GM13976 (cell line): ENCODE results near the gene ZIC2.

Experiments used
- DNase-seq: peaks from one replicate; pipeline ENCODE4 v3.0.0; 2012; ENCODE audit warnings: low spot score
- in situ Hi-C: fragments of 300-500 bp; cut with MboI; formaldehyde crosslinking; loops from one replicate; pipeline ENCODE4 v1.12.0; 2022; ENCODE audit warnings: low sequenced_read_pairs, mixed read lengths, inconsistent platforms; ENCODE audit not compliant: unreplicated experiment
- TF ChIP-seq, protein P1 (sequence below): IDR thresholded peaks from 2 replicates; pipeline ENCODE4 v1.5.1; 2012; ENCODE audit warnings: borderline replicate concordance, mild to moderate bottlenecking; ENCODE audit not compliant: insufficient read depth; ENCODE audit errors: extremely low read depth, missing control alignments, control extremely low read depth

Gene ZIC2

DNA sequence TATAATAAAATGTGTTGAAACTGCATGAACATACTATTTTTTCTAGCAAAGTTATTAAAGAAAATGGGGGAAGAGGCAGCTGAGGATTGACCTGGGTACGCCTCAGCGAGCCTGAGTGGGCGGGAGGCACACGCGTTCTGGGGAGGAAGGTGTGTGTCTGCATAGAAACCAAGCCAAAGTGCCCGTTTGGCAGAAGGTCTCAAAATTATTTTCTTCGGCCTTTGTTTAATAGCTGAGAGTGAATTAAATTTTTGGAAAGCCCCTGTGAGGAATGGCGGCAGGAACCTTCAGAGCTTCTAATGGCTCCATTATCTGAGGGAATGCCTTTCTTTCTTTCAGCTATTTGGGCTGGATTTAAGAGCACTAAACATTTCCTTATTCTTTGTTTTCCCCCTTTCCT lies 5.2 kb downstream of the ZIC2 start:
- TF ChIP-seq, protein P1, sequence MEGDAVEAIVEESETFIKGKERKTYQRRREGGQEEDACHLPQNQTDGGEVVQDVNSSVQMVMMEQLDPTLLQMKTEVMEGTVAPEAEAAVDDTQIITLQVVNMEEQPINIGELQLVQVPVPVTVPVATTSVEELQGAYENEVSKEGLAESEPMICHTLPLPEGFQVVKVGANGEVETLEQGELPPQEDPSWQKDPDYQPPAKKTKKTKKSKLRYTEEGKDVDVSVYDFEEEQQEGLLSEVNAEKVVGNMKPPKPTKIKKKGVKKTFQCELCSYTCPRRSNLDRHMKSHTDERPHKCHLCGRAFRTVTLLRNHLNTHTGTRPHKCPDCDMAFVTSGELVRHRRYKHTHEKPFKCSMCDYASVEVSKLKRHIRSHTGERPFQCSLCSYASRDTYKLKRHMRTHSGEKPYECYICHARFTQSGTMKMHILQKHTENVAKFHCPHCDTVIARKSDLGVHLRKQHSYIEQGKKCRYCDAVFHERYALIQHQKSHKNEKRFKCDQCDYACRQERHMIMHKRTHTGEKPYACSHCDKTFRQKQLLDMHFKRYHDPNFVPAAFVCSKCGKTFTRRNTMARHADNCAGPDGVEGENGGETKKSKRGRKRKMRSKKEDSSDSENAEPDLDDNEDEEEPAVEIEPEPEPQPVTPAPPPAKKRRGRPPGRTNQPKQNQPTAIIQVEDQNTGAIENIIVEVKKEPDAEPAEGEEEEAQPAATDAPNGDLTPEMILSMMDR = no peak
- in situ Hi-C loops = no loop called here
- DNase-seq = no peak

DNA sequence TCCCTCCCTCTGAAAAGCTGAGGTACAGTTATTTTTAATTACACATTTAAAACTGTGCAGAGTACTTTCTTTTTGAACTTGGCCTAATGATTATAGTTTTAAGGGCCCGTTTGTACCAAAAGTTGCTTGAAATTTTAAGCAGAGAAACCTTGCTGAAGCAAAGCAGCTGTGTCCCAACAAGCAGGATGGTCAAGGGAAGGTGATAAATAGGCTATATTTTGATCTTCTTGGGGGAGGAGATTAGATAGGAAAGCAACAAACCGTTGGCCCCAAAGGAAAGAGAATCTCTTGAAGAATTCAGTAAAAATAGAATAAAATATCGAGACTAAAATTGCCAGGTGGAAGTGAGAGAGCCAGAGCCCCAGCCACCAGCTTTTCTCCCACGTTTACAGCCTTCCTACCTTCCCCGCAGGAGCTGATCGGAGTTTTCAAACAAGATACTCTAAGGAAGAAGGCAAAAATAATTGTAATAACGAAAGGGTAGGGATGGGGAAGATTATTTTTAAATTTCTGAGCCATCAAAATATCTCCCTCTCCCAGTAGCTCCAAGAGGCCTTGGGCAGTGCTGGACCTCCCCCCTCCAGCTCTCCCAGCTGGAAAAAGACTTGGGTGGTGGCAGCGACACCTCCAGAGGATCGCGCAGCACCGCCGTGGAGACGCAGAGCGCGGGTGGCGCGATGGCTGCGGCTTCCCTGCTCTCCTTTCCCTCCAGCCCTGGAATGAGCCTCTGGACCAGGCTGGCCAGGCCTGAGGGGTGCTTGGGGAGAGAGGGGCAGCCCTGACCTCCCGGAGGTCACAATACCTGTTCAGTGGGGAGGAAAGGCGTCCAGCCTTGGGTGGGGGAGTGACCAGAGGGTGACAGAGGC lies 5.8 kb downstream of the ZIC2 start:
- TF ChIP-seq, protein P1 = no peak
- in situ Hi-C loops = no loop called here
- no peak for DNase-seq

DNA sequence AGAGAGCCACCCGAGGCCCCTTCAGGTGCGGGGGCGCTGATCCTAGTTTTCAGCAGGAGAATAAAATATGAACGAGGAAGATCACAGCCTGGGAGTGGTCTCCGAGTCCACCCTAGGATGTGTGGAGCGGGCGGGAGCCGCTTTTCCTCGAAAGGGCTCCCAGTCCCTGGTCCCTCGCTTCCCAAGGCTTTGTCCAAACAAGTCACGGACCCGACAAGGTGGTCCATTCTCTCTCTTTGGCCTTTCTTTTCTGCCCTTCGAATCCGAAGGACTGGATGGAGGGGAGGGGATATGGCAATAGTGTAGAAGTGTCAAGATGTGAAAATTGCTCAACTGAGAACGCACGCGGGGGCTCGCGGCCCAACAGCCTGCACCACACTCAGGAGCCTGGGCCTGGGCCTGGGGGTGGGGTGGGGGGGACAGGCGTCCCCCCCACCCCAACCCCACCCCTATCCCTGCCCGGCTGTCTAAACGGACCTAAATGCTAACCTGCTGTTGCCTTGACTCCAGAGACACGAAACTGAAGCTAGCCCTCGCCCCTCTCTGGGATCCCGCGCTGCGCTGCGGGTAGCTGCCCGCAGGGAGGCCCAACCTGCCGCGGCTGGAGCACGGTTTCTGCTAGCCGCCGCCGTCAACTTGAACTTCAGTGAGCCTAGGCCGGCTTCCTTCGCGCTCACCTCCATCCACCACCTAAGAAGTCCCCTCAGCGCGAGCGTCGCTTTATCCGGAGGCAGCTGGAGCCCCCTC lies 7.1 kb downstream of the ZIC2 start:
- no peak for DNase-seq
- in situ Hi-C loops = no loop called here
- TF ChIP-seq, protein P1 = no peak

DNA sequence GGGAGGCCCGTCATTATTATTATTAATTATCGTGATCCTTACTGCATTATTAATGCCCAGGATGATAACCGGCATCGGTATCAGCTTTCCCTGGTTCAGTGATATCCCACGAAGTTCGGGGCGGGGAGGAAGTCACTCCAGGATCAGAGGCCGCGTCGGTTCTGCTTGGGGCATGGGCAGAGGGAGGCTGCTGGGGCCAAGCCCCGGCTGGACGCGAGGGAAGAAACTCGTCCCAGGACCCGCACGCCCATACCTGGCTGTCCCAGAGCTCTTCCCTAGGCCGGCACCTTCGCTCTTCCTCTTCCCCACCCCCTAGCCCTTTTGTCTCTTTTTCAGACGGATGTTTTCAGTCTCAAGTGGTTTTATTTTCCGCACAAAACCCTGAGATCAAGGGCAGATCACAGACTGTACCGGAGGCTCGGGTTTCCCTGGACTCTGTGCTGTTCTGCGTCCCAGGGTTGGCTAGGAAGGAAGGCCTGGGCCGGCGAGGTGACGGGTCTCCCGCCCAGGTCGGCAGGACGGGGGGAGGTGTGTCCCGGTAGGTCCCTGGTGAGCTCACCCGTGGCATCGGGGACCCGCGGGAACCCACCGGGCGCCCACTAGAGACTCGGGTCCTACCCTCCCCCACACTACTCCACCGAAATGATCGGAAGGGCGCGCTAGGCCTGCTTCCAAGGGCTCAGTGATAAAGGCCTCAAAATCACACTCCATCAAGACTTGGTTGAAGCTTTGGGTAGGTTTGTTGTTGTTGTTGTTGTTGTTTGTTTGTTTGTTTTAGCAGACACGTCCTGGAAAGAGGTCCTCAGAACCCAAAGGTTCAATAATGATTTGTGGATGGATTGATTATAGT lies 7.9 kb downstream of the ZIC2 start:
- TF ChIP-seq, protein P1 = no peak
- no peak for DNase-seq
- in situ Hi-C loops = no loop called here

DNA sequence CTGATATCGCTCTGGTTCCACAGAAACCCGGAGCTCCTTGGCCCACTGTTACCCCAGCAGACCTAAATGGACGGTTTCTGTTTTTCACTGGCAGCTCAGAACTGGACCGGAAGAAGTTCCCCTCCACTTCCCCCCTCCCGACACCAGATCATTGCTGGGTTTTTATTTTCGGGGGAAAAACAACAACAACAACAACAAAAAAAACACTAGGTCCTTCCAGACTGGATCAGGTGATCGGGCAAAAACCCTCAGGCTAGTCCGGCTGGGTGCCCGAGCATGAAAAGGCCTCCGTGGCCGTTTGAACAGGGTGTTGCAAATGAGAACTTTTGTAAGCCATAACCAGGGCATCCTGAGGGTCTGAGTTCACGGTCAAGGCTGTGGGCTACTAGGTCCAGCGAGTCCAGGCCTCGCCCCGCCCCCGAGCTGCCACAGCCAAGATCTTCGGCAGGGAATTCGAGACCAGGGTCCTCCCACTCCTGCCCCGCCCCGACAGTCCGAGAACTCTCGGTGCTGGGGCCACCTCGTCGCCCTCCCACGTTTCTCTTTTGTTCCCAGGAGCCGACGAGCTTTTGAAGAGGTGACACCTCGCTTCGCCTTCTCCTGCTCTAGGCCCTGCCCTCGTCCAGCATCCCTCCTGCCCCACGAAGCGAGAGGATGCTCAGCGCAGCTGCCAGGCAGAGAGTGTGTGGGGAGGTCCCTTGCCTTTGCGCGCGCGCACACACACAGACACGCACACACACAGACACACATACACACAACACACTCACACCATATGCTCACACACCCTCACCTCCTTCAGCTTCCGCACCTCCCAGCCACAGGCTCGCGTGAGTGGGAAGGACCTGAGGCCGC lies 8.8 kb downstream of the ZIC2 start:
- TF ChIP-seq, protein P1 = no peak
- in situ Hi-C loops = no loop called here
- no peak for DNase-seq
